NCI-H2196 (cell line): ENCODE measurements around the gene IL17RC.

Experiments
- DNase-seq: peaks from one replicate; lab custom pipeline; 2025; ENCODE audit not compliant: unreplicated experiment; lab: John Stamatoyannopoulos, UW

Gene IL17RC

GRCh38 chr3:9942934-9943690 is 26.2 kb downstream of the IL17RC start:
- DNase-seq = no peak

DNA sequence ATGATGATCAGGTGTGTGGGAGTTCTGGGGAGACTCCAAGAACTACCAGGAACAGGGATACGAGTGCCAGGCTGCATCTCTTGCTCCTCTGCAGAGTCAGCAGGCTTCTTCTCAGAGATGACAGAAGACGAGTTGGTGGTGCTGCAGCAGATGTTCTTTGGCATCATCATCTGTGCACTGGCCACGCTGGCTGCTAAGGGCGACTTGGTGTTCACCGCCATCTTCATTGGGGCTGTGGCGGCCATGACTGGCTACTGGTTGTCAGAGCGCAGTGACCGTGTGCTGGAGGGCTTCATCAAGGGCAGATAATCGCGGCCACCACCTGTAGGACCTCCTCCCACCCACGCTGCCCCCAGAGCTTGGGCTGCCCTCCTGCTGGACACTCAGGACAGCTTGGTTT is 27.4 kb downstream of the IL17RC start:
- DNase-seq = no peak

GRCh38 chr3:9945358-9945757 is 28.5 kb downstream of the IL17RC start:
- DNase-seq = no peak

DNA sequence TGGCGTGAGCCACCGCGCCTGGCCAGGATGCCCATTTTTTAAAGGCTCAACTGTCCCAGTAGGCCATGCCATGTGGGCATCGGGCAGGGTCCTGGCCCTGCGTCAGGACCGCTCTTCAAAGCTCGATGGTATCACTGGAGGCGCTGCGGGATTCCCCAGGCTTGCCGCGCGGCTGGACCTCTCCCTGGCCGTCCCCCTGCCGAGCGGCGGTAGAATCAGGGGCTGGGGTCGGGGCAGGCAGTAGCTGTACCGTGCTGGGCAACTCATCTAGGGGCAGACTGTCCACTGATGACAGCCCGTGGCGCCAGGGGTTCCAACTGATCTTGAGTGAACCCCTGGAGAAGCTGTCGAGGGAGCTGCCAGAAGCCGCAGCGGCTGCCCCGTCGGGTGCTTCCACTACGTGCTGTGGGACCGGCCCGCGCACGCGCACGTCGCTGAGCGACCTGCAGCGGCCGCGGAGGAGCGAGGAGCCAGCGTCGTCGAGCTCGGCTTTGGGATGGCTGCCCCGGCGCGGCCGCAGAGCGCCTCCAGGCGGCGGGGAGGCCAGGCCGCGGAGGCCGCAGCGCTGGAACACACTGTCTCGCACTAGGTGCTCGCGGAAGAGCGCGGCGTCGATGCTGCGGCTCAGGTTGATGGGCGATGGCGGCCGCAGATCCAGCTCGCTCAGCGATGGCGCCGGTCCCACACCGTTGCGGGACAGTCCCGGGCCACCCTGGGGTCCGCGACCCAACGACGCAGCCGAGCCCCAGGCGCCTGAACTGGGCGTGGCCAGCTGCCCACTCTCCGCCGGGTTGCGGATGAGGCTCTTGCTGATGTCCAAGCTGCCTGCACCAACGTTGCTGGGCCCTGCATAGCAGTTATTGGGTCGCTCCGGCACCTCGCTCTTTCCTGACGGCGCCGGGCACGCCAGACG is 29.5 kb downstream of the IL17RC start:
- DNase-seq = no peak

- no peak for DNase-seq
These were observed 30.4 kb downstream of the IL17RC start for GRCh38 chr3:9947025-9947995.

- DNase-seq = no peak
These were observed 31.7 kb downstream of the IL17RC start for GRCh38 chr3:9948586-9948985.

DNA sequence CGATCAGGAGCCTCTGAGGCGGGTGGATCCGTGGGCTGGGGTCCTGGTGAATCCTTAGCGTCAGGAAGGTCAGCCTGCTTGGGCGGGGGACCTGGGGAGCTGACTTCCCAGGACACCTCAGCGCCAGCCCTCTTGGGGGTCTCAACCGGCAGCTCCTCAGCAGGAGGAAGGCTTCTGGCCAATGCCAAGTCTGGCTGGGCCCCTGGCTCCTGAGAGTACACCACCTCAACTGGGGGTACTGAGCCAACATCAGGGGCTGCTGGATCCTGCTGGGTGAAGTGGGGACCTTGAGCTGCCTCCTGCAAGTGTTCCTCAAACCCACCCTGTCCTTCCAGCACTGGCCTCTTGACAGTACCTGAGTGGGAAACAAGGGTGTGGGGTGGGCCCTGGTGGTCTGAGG is 32.2 kb downstream of the IL17RC start:
- DNase-seq = no peak

DNA sequence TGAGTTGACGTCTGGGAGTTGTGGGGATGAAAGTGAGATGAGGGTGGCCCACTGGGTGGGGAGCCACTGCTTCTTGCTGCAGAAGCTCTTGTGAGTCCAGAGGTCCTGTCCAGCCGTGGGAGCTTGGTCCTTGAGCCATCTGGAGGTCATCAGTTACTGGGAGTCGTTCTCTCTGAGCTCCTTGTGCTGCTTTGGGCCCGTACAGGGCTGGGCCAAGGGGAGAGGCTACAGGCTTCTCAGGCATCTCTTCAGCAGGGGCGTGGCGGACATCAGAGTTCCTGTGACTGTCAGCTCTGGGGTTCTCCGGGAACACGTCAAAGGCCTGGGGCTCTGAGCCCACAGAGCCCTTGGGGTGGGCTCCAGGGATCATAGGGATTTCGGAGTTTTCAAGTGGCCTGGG is 32.7 kb downstream of the IL17RC start:
- no peak for DNase-seq

DNA sequence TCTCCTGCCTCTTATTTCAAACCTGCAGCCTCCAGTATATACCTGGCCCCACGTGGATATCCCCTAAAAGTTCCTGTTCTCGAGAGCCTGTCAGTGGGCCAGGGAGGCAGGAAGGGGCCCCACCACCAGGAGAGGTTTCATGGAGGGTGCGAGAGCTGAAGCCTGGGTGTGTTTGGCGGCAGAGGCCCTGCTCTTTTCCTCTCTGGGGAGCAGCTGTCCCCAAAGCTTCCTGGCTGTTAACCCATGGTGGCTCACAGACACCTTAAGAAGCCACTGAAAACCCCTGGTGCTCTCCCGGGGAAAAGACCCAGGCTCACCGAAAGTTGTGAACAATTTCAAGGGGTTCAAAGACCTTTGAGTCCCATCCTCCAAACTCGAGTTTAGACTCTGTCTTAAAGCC is 34.2 kb downstream of the IL17RC start:
- DNase-seq = no peak

- no peak for DNase-seq
These were observed 34.7 kb downstream of the IL17RC start for GRCh38 chr3:9951598-9951961.

DNA sequence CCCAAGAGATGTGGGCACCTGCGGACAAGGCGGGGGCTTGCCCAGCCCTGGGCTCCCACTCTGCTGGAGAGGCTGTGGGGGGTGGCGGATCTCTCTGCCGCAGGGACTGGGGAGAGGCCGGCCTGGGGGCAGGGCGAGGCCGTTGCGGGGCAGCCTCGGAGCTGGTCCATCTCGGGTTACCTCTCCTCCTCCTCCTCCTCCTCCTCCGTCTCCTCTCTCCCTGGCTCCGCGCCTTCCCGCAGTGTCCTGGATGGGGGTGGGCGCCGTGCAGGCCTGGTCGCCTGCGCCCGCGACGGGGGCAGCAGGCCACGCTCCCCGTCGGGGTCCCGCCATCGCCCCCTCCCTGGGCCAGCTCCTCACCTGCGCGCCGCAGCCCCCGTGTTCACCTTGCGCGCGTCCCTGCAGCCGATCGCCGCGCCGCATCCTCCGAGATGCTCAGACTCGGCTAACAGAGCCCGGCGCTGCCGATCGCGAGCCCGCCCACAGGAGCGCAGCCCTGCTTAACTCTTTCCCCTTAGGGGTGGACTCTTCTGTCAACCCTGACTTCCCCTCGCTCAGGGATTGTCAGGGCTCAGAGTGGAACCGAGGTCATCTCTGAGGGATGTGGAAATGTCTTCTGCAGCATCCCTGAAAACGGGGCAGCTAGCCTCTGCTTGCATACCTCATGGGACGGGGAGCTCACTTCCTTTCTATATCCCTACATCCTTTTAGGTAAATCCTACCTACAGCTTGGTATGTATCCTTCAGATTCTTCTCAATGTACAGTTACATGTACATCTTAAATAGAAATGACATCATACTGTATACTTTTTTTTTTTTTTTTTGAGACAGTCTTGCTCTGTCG is 35.3 kb downstream of the IL17RC start, which contains the start of gene PRRT3:
Gene PRRT3 (minus strand): TSS at position 447 of the 844 bp plus-strand sequence. CDS start 2,293 bp downstream, outside the sequence.
- DNase-seq = peak; percentile 37

DNA sequence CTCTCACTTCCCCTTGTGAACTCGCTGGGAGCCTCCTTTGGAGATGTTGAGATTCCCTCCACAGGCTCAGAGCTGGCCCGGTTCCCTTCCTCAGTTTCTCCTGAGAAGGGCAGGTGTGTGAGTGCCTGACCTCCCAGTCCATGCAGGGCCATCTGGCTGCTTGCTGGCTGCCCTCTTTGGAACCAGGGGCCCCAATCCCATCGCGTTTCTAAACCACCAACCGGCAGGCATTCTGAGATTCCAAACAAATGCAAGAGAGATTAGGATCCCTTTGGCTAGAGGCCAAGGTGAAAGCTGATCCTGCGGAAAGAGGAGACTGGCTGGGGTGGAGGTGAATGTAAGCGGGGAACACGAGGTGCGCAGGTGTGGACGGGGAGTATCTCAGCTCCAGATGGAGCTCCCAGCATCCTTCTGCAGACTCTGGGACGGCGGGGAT is 38.2 kb downstream of the IL17RC start:
- peak; percentile 51 for DNase-seq

- DNase-seq = no peak
These were observed 38.9 kb downstream of the IL17RC start for GRCh38 chr3:9955611-9956352.

DNA sequence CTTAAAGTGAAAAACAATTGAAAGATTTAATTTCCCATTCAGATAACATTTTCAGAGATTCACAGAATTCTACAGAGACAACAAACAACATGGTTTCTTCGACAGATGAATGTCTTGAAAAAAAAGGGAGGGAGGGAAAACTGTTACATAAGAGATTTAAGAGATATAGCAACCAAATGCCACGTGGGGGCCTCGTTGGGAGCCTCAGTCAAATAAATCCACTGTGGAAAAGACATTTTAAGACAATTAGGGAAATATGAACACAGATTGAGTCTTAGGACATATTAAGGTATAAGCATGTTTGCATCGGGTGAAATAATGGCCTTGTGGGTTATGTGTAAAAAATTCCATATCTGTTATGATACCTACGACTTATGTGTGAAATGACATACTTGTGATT is 40.3 kb downstream of the IL17RC start:
- no peak for DNase-seq

GRCh38 chr3:9965200-9965875 is 48.4 kb downstream of the IL17RC start:
- no peak for DNase-seq

- DNase-seq = no peak
These were observed 49.9 kb downstream of the IL17RC start for GRCh38 chr3:9966841-9967240.

DNA sequence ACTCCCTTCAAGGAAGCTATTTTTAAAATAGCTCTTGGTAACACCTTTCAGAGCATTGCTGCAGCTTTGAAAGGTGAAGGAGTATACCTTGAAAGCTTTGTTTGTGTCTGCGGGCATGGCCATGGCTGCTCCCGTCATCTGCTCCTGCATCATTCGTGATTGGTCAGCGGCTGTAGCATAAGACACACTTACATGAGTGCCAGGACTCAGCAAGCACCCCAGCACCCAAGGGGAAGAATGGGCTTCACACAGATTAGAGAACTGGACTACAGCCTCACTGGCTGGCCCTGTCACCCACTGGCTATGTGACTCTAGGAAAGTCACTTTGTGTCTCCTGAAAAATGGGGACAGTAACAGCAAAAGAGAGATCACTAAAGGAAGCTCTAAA is 52.7 kb downstream of the IL17RC start:
- DNase-seq = no peak

GRCh38 chr3:9970020-9970652 is 53.2 kb downstream of the IL17RC start:
- DNase-seq = no peak
